Brain microvascular endothelial cell (primary cell): ENCODE data around the gene SUGP2.
A peak's percentile ranks its signal among the peaks of the same experiment; 100 is the strongest.

Source experiments
- DNase-seq: peaks from one replicate; pipeline ENCODE4 v3.0.0-alpha.2; 2020
- H3K27ac ChIP-seq: fragments of 250-450 bp; sonication (Bioruptor Pico); 2 replicates; pipeline ENCODE4 v1.5.1; 2020; ENCODE audit warnings: mild to moderate bottlenecking, moderate library complexity
- H3K27me3 ChIP-seq: fragments of 250-450 bp; sonication (Bioruptor Pico); replicated peaks from 2 replicates; pipeline ENCODE4 v1.5.1; 2020; ENCODE audit warnings: mild to moderate bottlenecking
- H3K36me3 ChIP-seq: fragments of 250-450 bp; sonication (Bioruptor Pico); replicated peaks from 2 replicates; pipeline ENCODE4 v1.5.1; 2020; ENCODE audit warnings: mild to moderate bottlenecking
- H3K4me3 ChIP-seq: 2 replicates; pipeline ENCODE4 v1.5.1; 2011; ENCODE audit warnings: low read depth, mild to moderate bottlenecking, control low read depth, low read length, moderate library complexity
- in situ Hi-C: cut with HindIII; loops from 2 replicates; pipeline ENCODE4 v1.10.0; 2017; ENCODE audit warnings: low sequenced_read_pairs, low pct_ligation_motif_present
- TF ChIP-seq, protein P1 (sequence below): IDR thresholded peaks from 2 replicates; pipeline ENCODE4 v1.5.1; 2011; ENCODE audit warnings: low read depth, mild to moderate bottlenecking, moderate library complexity, low read length, control low read depth, inconsistent platforms; ENCODE audit errors: missing control alignments

SUGP2 gene

GRCh38 chr19:19067276-19068072, 34.2 kb upstream of the SUGP2 start:
- in situ Hi-C loops, result no loop called here
- no peak for DNase-seq
- H3K27ac ChIP-seq, result no peak overlapping the region

GRCh38 chr19:19064811-19065745, 31.8 kb upstream of the SUGP2 start:
- Histone ChIP-seq H3K4me3 (peak overlapping the region; percentile 71), H3K27ac (no peak overlapping the region), H3K27me3 (no peaks in the 10 kb centered on the region), H3K36me3 (peaks cover 2% of the 10 kb centered on the region)
- in situ Hi-C loops, result no loop called here
- DNase-seq, result no peak
- TF ChIP-seq, protein P1, sequence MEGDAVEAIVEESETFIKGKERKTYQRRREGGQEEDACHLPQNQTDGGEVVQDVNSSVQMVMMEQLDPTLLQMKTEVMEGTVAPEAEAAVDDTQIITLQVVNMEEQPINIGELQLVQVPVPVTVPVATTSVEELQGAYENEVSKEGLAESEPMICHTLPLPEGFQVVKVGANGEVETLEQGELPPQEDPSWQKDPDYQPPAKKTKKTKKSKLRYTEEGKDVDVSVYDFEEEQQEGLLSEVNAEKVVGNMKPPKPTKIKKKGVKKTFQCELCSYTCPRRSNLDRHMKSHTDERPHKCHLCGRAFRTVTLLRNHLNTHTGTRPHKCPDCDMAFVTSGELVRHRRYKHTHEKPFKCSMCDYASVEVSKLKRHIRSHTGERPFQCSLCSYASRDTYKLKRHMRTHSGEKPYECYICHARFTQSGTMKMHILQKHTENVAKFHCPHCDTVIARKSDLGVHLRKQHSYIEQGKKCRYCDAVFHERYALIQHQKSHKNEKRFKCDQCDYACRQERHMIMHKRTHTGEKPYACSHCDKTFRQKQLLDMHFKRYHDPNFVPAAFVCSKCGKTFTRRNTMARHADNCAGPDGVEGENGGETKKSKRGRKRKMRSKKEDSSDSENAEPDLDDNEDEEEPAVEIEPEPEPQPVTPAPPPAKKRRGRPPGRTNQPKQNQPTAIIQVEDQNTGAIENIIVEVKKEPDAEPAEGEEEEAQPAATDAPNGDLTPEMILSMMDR, result no peak

More at GRCh38 chr19:19067276-19068072, 34.2 kb upstream of the SUGP2 start:
- no peaks in the 10 kb centered on the region for H3K27me3 ChIP-seq
- no peaks in the 10 kb centered on the region for H3K36me3 ChIP-seq
- no peak overlapping the region for H3K4me3 ChIP-seq
- TF ChIP-seq, protein P1, result no peak

DNA sequence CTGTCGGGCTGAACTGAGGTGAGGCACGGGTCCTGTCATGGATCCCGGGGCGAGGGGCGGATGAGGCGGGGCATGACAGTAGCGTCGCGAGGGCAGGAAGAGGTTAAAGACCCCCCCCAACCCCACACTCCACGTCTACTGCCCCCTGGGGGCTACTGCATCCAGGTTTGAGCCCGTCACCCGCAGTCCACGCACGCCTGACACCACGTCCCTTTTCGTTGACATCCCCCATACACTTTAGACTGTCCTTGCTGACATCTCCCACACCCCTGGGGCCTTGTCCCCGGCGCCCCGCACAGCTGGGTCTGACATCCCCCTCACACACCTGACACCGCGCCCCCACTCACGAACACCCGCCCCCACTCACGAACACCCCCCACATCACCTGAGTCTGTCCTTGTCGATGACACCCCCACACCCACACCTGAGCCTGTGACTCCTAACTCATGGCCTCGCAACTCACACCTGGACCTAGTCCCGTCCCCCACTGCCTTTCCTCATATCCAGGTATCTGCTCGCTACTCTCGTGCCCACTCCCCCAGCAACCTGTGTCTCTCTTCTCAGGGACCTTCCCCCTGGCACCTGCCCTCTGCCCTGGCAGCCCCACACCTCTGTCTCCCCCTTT, 30.9 kb upstream of the SUGP2 start:
- in situ Hi-C loops, result no loop called here

GRCh38 chr19:19063183-19064097, 30.1 kb upstream of the SUGP2 start, which contains the start of gene SLC25A42:
TSS of gene SLC25A42 (plus strand) at chr19:19063994. CDS start at chr19:19096125, 32,131 bp downstream.
- peak; percentile 99 for DNase-seq
- Histone ChIP-seq H3K27ac (peak within 1 kb of the TSS; percentile 10), H3K4me3 (peak within 1 kb of the TSS; percentile 71), H3K27me3 (no peaks in the 10 kb centered on the region), H3K36me3 (peaks cover 13% of the 10 kb centered on the region)
- in situ Hi-C loops, result no loop called here
- TF ChIP-seq, protein P1, result no peak

More for the DNA sequence above, 30.9 kb upstream of the SUGP2 start:
- Histone ChIP-seq H3K27ac (peak overlapping the region; percentile 10), H3K36me3 (peaks cover 11% of the 10 kb centered on the region), H3K4me3 (peak overlapping the region; percentile 71), H3K27me3 (no peaks in the 10 kb centered on the region)
- no peak for DNase-seq
- TF ChIP-seq, protein P1, result peak; percentile 39
